Mesendoderm (in vitro differentiated cells): Measurements from ENCODE around the gene LTBP2.
A peak's percentile ranks its signal among the peaks of the same experiment; 100 is the strongest.

Experiments used
- DNase-seq: peaks from one replicate; pipeline ENCODE4 v3.0.0; 2013
- H2AK5ac ChIP-seq: 2 replicates; pipeline ENCODE4 v1.6.1; 2013; ENCODE audit warnings: low read length, inconsistent platforms
- H2BK120ac ChIP-seq: 2 replicates; pipeline ENCODE4 v1.6.1; 2013; ENCODE audit warnings: low read depth, mild to moderate bottlenecking, low read length, moderate library complexity, mixed read lengths
- H2BK15ac ChIP-seq: replicated peaks from 2 replicates; pipeline ENCODE4 v1.6.1; 2013; ENCODE audit warnings: low read depth, mild to moderate bottlenecking, moderate library complexity
- H2BK5ac ChIP-seq: 2 replicates; pipeline ENCODE4 v1.6.1; 2013; ENCODE audit warnings: low read length, inconsistent platforms
- H3K18ac ChIP-seq: 2 replicates; pipeline ENCODE4 v1.6.1; 2013; ENCODE audit warnings: mild to moderate bottlenecking, low read length, mixed read lengths
- H3K23ac ChIP-seq: one replicate; pipeline ENCODE4 v1.6.1; 2013; ENCODE audit warnings: low read length
- H3K27ac ChIP-seq: 2 replicates; pipeline ENCODE4 v1.5.1; 2013; ENCODE audit warnings: low read depth, mild to moderate bottlenecking, inconsistent platforms, low read length, moderate library complexity
- H3K27me3 ChIP-seq: 2 replicates; pipeline ENCODE4 v1.6.1; 2013; ENCODE audit warnings: low read length, control low read depth, mild to moderate bottlenecking, inconsistent platforms; ENCODE audit not compliant: insufficient read depth, poor library complexity
- H3K36me3 ChIP-seq: 2 replicates; pipeline ENCODE4 v1.6.1; 2013; ENCODE audit warnings: low read length, inconsistent platforms; ENCODE audit not compliant: control insufficient read depth, insufficient read depth
- H3K4ac ChIP-seq: one replicate; pipeline ENCODE4 v1.6.1; 2013; ENCODE audit warnings: low read depth, mild to moderate bottlenecking, low read length, moderate library complexity
- H3K4me1 ChIP-seq: 2 replicates; pipeline ENCODE4 v1.6.1; 2013; ENCODE audit warnings: low read depth, low read length, inconsistent platforms; ENCODE audit not compliant: control insufficient read depth
- H3K4me2 ChIP-seq: 2 replicates; pipeline ENCODE4 v1.6.1; 2013; ENCODE audit warnings: low read length
- H3K4me3 ChIP-seq: 2 replicates; pipeline ENCODE4 v1.5.1; 2013; ENCODE audit warnings: mild to moderate bottlenecking, low read length
- H3K56ac ChIP-seq: one replicate; pipeline ENCODE4 v1.6.1; 2013; ENCODE audit warnings: low read length
- H3K79me1 ChIP-seq: 2 replicates; pipeline ENCODE4 v1.6.1; 2013; ENCODE audit warnings: low read length, inconsistent platforms
- H3K79me2 ChIP-seq: 2 replicates; pipeline ENCODE4 v1.6.1; 2013; ENCODE audit warnings: mild to moderate bottlenecking, low read length; ENCODE audit not compliant: control insufficient read depth, insufficient read depth
- H3K9ac ChIP-seq: 2 replicates; pipeline ENCODE4 v1.6.1; 2013; ENCODE audit warnings: low read length, inconsistent platforms
- H4K5ac ChIP-seq: one replicate; pipeline ENCODE4 v1.6.1; 2013; ENCODE audit warnings: low read length
- H4K8ac ChIP-seq: one replicate; pipeline ENCODE4 v1.6.1; 2013; ENCODE audit warnings: low read depth, mild to moderate bottlenecking, control low read depth, low read length, moderate library complexity
- WGBS: extraction: QIAGEN DNeasy Blood & Tissue Kit; methylation state at CpG from one replicate; pipeline ENCODE4 v1.1.7; 2013; ENCODE audit warnings: low lambda C conversion rate, missing lambda C conversion rate; ENCODE audit not compliant: insufficient coverage; ENCODE audit errors: extremely low coverage; 5-methylcytosine and 5-hydroxymethylcytosine counted together

Gene LTBP2

DNA sequence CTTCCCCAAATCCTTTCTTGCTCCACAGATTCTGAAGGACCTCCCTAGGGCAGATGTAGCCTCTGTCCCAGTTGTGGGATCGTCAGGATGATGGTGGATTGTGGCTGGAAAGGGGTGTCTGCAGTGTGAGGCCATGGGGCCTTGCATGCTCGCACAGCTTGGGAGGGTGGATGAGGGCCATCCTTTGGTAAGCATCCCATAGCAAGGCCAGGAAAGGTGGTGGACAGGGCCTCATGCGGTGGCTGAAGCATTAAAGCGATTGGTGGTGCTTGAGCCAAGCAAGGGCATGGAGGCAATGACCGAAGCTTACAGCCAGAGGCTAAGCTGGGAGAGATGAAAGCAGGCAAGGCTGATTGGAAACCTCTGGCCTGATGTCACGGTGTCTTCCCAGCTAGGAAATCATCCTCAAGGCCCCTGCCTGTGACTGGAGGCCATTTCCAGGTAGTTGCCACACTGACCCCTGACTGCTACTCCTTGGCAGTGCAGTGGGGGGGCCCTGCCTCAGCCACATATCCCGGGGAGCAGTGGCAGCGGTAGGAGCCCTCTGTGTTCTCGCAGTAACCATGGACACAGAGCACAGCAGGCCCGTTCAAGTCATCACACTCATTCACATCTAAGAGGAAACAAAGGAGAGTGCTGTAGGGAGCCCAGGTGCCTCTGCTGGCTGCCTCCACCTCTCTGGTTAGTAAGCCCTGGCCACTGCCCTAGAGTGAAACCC lies 111.5 kb downstream of the LTBP2 start:
- H3K4me2 ChIP-seq = no peak overlapping the region
- no peak overlapping the region for H4K5ac ChIP-seq
- H3K23ac ChIP-seq = no peak overlapping the region
- H3K4me3 ChIP-seq = no peak overlapping the region
- H2AK5ac ChIP-seq = peak overlapping the region; percentile 8
- H2BK120ac ChIP-seq = no peak overlapping the region
- no peak overlapping the region for H4K8ac ChIP-seq
- H3K79me1 ChIP-seq = no peaks in the 10 kb centered on the region
- no peak overlapping the region for H2BK5ac ChIP-seq
- DNase-seq = peak; percentile 90
- WGBS = no CpG with 5 or more reads among the region's 10 CpGs
- no peak overlapping the region for H2BK15ac ChIP-seq
- peak overlapping the region; percentile 74 for H3K56ac ChIP-seq
- peaks cover 2% of the 10 kb centered on the region for H3K4me1 ChIP-seq
- no peaks in the 10 kb centered on the region for H3K79me2 ChIP-seq
- H3K36me3 ChIP-seq = no peaks in the 10 kb centered on the region
- peak overlapping the region; percentile 33 for H3K9ac ChIP-seq
- no peak overlapping the region for H3K18ac ChIP-seq
- H3K27me3 ChIP-seq = no peaks in the 10 kb centered on the region
- H3K4ac ChIP-seq = no peak overlapping the region
- no peak overlapping the region for H3K27ac ChIP-seq

GRCh38 chr14:74495356-74495755 lies 116.7 kb downstream of the LTBP2 start:
- no peak overlapping the region for H3K27ac ChIP-seq
- no peak overlapping the region for H2BK120ac ChIP-seq
- DNase-seq = no peak
- H3K79me2 ChIP-seq = peaks cover 12% of the 10 kb centered on the region
- no peak overlapping the region for H2BK5ac ChIP-seq
- H3K56ac ChIP-seq = no peak overlapping the region
- H3K4me3 ChIP-seq = no peak overlapping the region
- H3K4ac ChIP-seq = no peak overlapping the region
- no peak overlapping the region for H3K4me2 ChIP-seq
- no peak overlapping the region for H2AK5ac ChIP-seq
- peaks cover 5% of the 10 kb centered on the region for H3K4me1 ChIP-seq
- no CpG with 5 or more reads among the region's 2 CpGs for WGBS
- H2BK15ac ChIP-seq = no peak overlapping the region
- H4K5ac ChIP-seq = no peak overlapping the region
- H3K23ac ChIP-seq = no peak overlapping the region
- H3K79me1 ChIP-seq = peaks cover 19% of the 10 kb centered on the region
- H3K36me3 ChIP-seq = no peaks in the 10 kb centered on the region
- no peak overlapping the region for H4K8ac ChIP-seq
- no peak overlapping the region for H3K18ac ChIP-seq
- H3K9ac ChIP-seq = no peak overlapping the region
- H3K27me3 ChIP-seq = no peaks in the 10 kb centered on the region

- H2BK15ac ChIP-seq = no peak within 1 kb of the TSS
Observed at GRCh38 chr14:74493343-74494261, 118.4 kb downstream of the LTBP2 start, which contains the start of gene ISCA2. Gene ISCA2 (plus strand): TSS chr14:74493765. CDS start chr14:74493775, 10 bp downstream.

DNA sequence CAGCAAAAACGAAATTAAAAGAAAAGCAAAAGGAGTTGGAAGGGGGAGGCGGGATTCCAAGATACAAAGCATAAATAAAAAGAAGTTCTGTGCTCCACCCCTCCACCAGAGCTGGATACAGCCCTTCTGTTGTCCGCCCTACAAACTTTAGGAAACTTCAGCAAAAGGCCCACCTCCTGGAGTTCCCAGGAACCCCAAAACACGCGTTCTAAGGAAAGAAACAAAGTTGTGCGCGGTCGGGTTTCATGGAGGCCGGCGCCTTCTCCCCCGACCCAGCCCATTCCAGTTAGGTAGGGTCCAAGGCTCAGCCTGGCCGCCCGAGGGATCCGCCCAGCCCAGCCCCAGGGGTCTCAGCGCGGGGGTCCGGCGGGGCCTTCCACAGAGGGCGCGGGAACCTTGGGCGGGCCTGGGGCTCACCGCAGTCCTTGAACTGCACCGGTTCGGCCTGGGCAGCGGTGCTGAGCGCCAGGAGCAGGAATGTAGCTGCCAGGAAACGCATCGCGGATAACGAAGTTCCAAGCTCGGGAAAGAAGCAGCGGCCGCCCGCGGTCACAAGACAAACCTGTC lies 119.2 kb downstream of the LTBP2 start, which contains the start of gene NPC2:
Gene NPC2, minus strand, starts transcription at position 530 of the 567 bp plus-strand sequence. Its CDS starts 31 bp downstream, at position 499.
- Histone ChIP-seq H2AK5ac (no peak within 1 kb of the TSS), H3K4me3 (peak within 1 kb of the TSS; percentile 89), H3K36me3 (no peaks in the 10 kb centered on the region), H4K5ac (no peak within 1 kb of the TSS), H3K4me1 (peaks cover 5% of the 10 kb centered on the region), H3K4ac (peak within 1 kb of the TSS; percentile 20), H2BK120ac (no peak within 1 kb of the TSS), H3K27me3 (no peaks in the 10 kb centered on the region), H3K79me1 (peaks cover 32% of the 10 kb centered on the region), H2BK5ac (peak within 1 kb of the TSS; percentile 77), H3K79me2 (peaks cover 24% of the 10 kb centered on the region), H3K18ac (peak within 1 kb of the TSS; percentile 81), H3K9ac (peak within 1 kb of the TSS; percentile 94), H3K27ac (peak within 1 kb of the TSS; percentile 97), H4K8ac (no peak within 1 kb of the TSS), H2BK15ac (no peak within 1 kb of the TSS), H3K56ac (peak within 1 kb of the TSS; percentile 96), H3K4me2 (peak within 1 kb of the TSS; percentile 83), H3K23ac (peak within 1 kb of the TSS; percentile 98)
- no CpG with 5 or more reads among the region's 35 CpGs for WGBS
- DNase-seq = no peak

More at GRCh38 chr14:74493343-74494261, 118.4 kb downstream of the LTBP2 start, which contains the start of gene ISCA2:
- peak within 1 kb of the TSS; percentile 96 for H3K56ac ChIP-seq
- peak; percentile 100 for DNase-seq
- WGBS = no CpG with 5 or more reads among the region's 73 CpGs
- peak within 1 kb of the TSS; percentile 77 for H2BK5ac ChIP-seq
- peaks cover 5% of the 10 kb centered on the region for H3K4me1 ChIP-seq
- H3K4me3 ChIP-seq = peak within 1 kb of the TSS; percentile 89
- peak within 1 kb of the TSS; percentile 81 for H3K18ac ChIP-seq
- no peak within 1 kb of the TSS for H4K8ac ChIP-seq
- peaks cover 21% of the 10 kb centered on the region for H3K79me2 ChIP-seq
- no peak within 1 kb of the TSS for H2BK120ac ChIP-seq
- no peak within 1 kb of the TSS for H4K5ac ChIP-seq
- H3K9ac ChIP-seq = peak within 1 kb of the TSS; percentile 94
- H3K79me1 ChIP-seq = peaks cover 28% of the 10 kb centered on the region
- no peaks in the 10 kb centered on the region for H3K36me3 ChIP-seq
- no peak within 1 kb of the TSS for H2AK5ac ChIP-seq
- H3K23ac ChIP-seq = peak within 1 kb of the TSS; percentile 98
- H3K27me3 ChIP-seq = no peaks in the 10 kb centered on the region
- peak within 1 kb of the TSS; percentile 83 for H3K4me2 ChIP-seq
- H3K4ac ChIP-seq = peak within 1 kb of the TSS; percentile 19
- peak within 1 kb of the TSS; percentile 97 for H3K27ac ChIP-seq

- H2BK15ac ChIP-seq = no peak overlapping the region
- H3K79me1 ChIP-seq = peaks cover 35% of the 10 kb centered on the region
- H3K4me1 ChIP-seq = peaks cover 5% of the 10 kb centered on the region
- peak overlapping the region; percentile 79 for H3K4me3 ChIP-seq
- no peak overlapping the region for H2BK5ac ChIP-seq
- H2BK120ac ChIP-seq = no peak overlapping the region
- no peak overlapping the region for H2AK5ac ChIP-seq
- H3K4ac ChIP-seq = peak overlapping the region; percentile 20
- no peak overlapping the region for H3K23ac ChIP-seq
- WGBS = no CpG with 5 or more reads among the region's 20 CpGs
- H3K27ac ChIP-seq = no peak overlapping the region
- no peaks in the 10 kb centered on the region for H3K36me3 ChIP-seq
- H3K4me2 ChIP-seq = peak overlapping the region; percentile 83
- H4K8ac ChIP-seq = no peak overlapping the region
- peak overlapping the region; percentile 81 for H3K18ac ChIP-seq
- peak; percentile 86 for DNase-seq
- peaks cover 24% of the 10 kb centered on the region for H3K79me2 ChIP-seq
- no peaks in the 10 kb centered on the region for H3K27me3 ChIP-seq
- H3K9ac ChIP-seq = peak overlapping the region; percentile 77
- H3K56ac ChIP-seq = peak overlapping the region; percentile 92
- no peak overlapping the region for H4K5ac ChIP-seq
Observed at GRCh38 chr14:74491956-74492775, 119.9 kb downstream of the LTBP2 start.
